GM10266 (cell line): ENCODE measurements around the gene ADGRL3.

ENCODE experiments used
- DNase-seq: peaks from one replicate; pipeline ENCODE4 v3.0.0; 2012; ENCODE audit errors: extremely low spot score
- TF ChIP-seq, protein P1 (sequence below): IDR thresholded peaks from 2 replicates; pipeline ENCODE4 v1.5.1; 2012; ENCODE audit warnings: mild to moderate bottlenecking, low read depth; ENCODE audit not compliant: control insufficient read depth, insufficient read depth; ENCODE audit errors: missing control alignments

The ADGRL3 gene

DNA sequence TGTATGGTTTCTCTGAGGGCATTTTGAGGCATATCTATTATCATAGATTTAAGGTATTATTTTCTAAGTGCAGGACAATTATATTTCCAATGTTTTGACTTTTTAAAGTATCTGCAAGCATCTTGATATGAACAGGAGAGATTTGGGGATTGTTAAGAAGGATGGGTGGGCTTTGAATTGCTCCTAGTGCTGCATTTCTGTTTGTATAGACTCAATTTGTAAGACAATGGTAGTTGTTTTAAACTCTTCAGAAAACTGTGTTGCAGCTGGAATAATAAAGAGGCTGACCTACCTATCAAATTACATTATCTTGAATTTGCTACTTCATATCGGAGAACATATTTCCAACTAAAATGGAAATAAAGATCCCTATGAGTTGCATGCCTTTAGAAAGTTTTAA, 570.3 kb downstream of the ADGRL3 start:
- TF ChIP-seq, protein P1, sequence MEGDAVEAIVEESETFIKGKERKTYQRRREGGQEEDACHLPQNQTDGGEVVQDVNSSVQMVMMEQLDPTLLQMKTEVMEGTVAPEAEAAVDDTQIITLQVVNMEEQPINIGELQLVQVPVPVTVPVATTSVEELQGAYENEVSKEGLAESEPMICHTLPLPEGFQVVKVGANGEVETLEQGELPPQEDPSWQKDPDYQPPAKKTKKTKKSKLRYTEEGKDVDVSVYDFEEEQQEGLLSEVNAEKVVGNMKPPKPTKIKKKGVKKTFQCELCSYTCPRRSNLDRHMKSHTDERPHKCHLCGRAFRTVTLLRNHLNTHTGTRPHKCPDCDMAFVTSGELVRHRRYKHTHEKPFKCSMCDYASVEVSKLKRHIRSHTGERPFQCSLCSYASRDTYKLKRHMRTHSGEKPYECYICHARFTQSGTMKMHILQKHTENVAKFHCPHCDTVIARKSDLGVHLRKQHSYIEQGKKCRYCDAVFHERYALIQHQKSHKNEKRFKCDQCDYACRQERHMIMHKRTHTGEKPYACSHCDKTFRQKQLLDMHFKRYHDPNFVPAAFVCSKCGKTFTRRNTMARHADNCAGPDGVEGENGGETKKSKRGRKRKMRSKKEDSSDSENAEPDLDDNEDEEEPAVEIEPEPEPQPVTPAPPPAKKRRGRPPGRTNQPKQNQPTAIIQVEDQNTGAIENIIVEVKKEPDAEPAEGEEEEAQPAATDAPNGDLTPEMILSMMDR, result no peak
- DNase-seq, result no peak

DNA sequence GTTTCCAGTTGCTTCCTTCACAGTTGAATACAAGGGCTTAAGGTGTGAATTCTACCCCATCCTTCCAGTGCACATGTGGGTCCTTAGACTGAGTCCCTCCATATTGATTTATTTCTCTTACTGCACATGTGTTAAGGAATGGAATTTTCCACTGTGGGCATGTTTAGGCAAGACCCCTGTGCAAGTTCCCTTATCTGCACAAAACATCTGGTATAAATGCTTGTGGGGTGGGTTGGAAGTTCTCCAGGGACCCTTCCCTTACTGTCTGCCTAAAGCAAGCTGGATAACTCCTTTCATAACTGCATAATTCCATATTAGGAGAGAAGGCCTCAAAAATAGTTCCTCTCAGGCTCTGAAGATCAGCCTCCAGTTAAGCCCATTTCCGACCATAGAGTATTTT, 570.9 kb downstream of the ADGRL3 start:
- no peak for DNase-seq

DNA sequence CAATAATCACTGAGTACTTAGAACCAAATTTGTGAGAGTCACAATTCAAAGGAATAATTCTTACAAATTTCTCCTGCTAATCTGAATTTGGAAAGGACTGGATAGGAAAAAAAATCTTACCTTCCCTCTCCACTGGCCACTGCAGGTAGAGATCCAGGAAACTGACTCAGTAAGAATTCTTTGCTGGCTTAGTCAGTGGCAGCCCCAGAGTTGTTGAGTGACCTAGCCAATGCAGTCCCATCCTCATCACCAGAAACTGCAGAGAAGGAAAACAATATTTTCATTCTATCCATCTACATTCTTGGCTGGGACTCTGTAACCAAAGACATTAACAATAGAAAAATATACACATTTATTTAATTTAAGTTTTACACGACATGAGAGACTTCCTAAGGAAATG, 572.0 kb downstream of the ADGRL3 start:
- no peak for DNase-seq
- TF ChIP-seq, protein P1, result no peak

More for the DNA sequence above, 570.9 kb downstream of the ADGRL3 start:
- TF ChIP-seq, protein P1, result no peak

DNA sequence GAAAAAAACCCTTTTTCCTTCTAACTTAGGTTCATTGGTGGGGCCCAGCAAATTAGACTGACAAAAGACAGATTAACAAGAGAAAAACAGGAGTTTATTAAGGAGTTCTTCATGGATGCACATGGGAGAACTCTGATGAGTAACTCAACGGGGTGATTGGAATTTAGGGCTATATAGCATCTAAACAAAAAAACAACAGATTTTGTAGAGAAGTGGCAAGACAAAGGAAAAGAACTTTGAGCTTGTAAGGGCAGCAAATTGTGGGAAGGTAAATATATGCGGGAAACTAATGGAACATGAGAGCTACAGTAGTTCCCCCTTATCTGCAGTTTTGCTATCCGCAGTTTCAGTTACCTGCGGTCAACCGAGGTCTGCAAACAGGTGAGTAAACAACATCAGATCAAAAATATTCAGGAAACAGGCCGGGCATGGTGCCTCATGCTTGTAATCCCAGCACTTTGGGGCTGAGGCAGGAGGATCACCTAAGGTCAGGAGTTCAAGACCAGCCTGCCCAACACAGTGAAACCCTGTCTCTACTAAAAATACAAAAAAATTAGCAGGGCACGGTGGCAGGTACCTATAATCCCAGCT, 573.6 kb downstream of the ADGRL3 start:
- no peak for DNase-seq

DNA sequence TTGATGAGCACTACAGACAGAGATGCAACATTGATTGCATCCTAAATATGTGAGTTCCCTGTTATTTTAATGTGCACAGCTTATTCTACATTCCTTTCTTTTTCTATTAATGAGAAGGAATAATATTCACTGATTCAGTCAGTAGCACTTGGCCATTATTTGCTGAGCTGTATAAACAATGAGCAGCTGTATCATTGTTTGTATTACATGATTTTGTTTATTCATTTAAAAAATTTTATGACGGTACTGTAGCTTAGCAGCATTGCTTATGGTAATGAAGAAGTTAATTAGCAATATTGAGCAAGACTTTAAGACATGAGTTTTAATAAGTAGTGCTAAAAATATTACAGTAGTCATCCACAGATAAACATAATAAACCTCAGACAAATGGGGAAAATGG, 582.0 kb downstream of the ADGRL3 start:
- TF ChIP-seq, protein P1, result no peak
- DNase-seq, result no peak

More for the DNA sequence above, 573.6 kb downstream of the ADGRL3 start:
- TF ChIP-seq, protein P1, result no peak

DNA sequence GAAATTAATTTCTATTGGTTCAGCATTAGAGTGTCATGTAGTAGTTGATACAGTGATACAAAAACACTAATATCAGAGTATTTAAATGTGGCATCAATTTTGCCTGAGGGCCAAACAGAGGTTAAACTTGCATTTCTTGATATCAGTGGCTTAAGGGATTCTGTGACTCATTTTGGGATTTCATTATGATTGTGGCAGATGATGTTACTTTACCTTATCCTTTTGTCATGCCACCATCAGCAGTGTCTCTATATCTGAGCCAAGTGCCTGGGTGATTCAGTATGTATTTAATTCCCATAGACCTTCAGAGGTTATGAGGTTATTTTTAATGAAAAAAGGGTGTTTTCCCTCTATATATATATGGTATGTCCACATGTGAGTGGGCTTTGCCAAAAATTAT, 582.9 kb downstream of the ADGRL3 start:
- no peak for DNase-seq
- TF ChIP-seq, protein P1, result no peak

DNA sequence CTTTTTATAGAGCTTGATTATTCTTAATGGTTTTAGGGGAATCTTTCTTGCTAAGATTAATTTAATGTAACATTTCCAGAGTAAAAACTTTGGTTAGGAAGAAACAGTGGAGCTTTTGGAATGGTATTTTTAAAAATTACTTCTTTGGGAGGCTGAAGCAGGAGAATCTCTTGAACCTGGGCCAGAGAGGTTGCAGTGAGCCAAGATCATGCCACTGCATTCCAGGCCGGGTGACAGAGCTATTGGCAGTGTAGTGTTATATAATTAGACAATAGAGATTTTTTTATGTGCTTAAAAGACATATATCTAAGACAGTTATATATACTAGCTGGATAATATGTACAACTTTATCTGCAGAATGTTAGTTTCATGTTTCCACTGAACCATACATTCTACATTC, 585.6 kb downstream of the ADGRL3 start:
- no peak for DNase-seq
- TF ChIP-seq, protein P1, result no peak
